MM.1S (cell line): ENCODE results near the gene CEP78.

Experiments used
- DNase-seq: peaks from one replicate; pipeline ENCODE4 v3.0.0-alpha.2; 2015
- H2AFZ ChIP-seq: fragments of 300-600 bp; sonication (generic); 2 replicates; pipeline ENCODE4 v1.6.0; 2016; ENCODE audit warnings: antibody characterized with exemption, low read length
- H3F3A ChIP-seq: fragments of 300-600 bp; sonication (generic); 2 replicates; pipeline ENCODE4 v1.6.1; 2016; ENCODE audit warnings: mild to moderate bottlenecking, antibody characterized with exemption, low read length, moderate library complexity, mixed read lengths; ENCODE audit not compliant: insufficient read depth
- H3K27ac ChIP-seq: fragments of 300-600 bp; sonication (generic); 2 replicates; pipeline ENCODE4 v1.5.1; 2016; ENCODE audit warnings: mild to moderate bottlenecking, low read length
- H3K27me3 ChIP-seq: fragments of 300-600 bp; sonication (generic); replicated peaks from 2 replicates; pipeline ENCODE4 v1.6.0; 2016; ENCODE audit warnings: low read length; ENCODE audit not compliant: insufficient read depth
- H3K36me3 ChIP-seq: fragments of 300-600 bp; sonication (generic); replicated peaks from 2 replicates; pipeline ENCODE4 v1.6.1; 2016; ENCODE audit warnings: mild to moderate bottlenecking, low read length, mixed read lengths; ENCODE audit not compliant: insufficient read depth
- H3K4me1 ChIP-seq: fragments of 300-600 bp; sonication (generic); 2 replicates; pipeline ENCODE4 v1.6.1; 2016; ENCODE audit warnings: low read length, mixed read lengths
- H3K4me2 ChIP-seq: fragments of 300-600 bp; sonication (generic); 2 replicates; pipeline ENCODE4 v1.6.0; 2016; ENCODE audit warnings: low read depth, low read length
- H3K4me3 ChIP-seq: fragments of 300-600 bp; sonication (generic); 2 replicates; pipeline ENCODE4 v1.5.1; 2016; ENCODE audit warnings: low read length, mixed read lengths
- H3K79me2 ChIP-seq: fragments of 300-600 bp; sonication (generic); 2 replicates; pipeline ENCODE4 v1.6.1; 2016; ENCODE audit warnings: mixed run types, low read length, mixed read lengths
- H3K9ac ChIP-seq: fragments of 300-600 bp; sonication (generic); 2 replicates; pipeline ENCODE4 v1.6.1; 2016; ENCODE audit warnings: low read length, mixed read lengths
- H3K9me2 ChIP-seq: fragments of 300-600 bp; sonication (generic); replicated peaks from 2 replicates; pipeline ENCODE4 v1.6.1; 2016; ENCODE audit warnings: mild to moderate bottlenecking, low read length, mixed read lengths; ENCODE audit not compliant: insufficient read depth
- H3K9me3 ChIP-seq: fragments of 300-600 bp; sonication (generic); replicated peaks from 2 replicates; pipeline ENCODE4 v1.6.1; 2016; ENCODE audit warnings: mild to moderate bottlenecking, low read length, mixed read lengths; ENCODE audit not compliant: insufficient read depth
- H4K20me1 ChIP-seq: fragments of 300-600 bp; sonication (generic); 2 replicates; pipeline ENCODE4 v1.6.1; 2016; ENCODE audit warnings: mild to moderate bottlenecking, low read length, moderate library complexity, mixed read lengths; ENCODE audit not compliant: insufficient read depth
- CTCF ChIP-seq: fragments of 300-600 bp; sonication (generic); IDR thresholded peaks from 2 replicates; pipeline ENCODE4 v1.5.1; 2016; ENCODE audit warnings: antibody characterized with exemption, low read length, mixed read lengths
- EZH2 ChIP-seq: fragments of 300-600 bp; sonication (generic); optimal IDR thresholded peaks from 2 replicates; pipeline ENCODE3; 2017; ENCODE audit warnings: low read depth, mild to moderate bottlenecking, antibody characterized with exemption, low read length, mixed read lengths
- EZH2phosphoT487 ChIP-seq: fragments of 300-600 bp; sonication (generic); IDR thresholded peaks from 2 replicates; pipeline ENCODE4 v1.6.1; 2018; ENCODE audit warnings: antibody characterized with exemption, low read length

The CEP78 gene

GRCh38 chr9:78189001-78189400 lies 46.9 kb upstream of the CEP78 start:
- Histone ChIP-seq H3K9me3 (no peaks in the 10 kb centered on the region), H3F3A (no peaks in the 10 kb centered on the region), H3K9me2 (no peaks in the 10 kb centered on the region), H3K9ac (no peak overlapping the region), H2AFZ (no peak overlapping the region), H3K36me3 (no peaks in the 10 kb centered on the region), H3K79me2 (no peaks in the 10 kb centered on the region), H3K4me1 (peaks cover 5% of the 10 kb centered on the region; the same call in 1 of the 2 replicates), H3K4me2 (no peak overlapping the region), H3K27me3 (no peaks in the 10 kb centered on the region), H4K20me1 (no peaks in the 10 kb centered on the region), H3K27ac (no peak overlapping the region), H3K4me3 (no peak overlapping the region)
- DNase-seq = no peak
- TF ChIP-seq EZH2 (no peak), CTCF (no peak), EZH2phosphoT487 (no peak)

GRCh38 chr9:78189461-78189860 lies 46.4 kb upstream of the CEP78 start:
- peaks cover 5% of the 10 kb centered on the region; the same call in 1 of the 2 replicates for H3K4me1 ChIP-seq
- TF ChIP-seq CTCF (no peak), EZH2phosphoT487 (no peak), EZH2 (no peak)
- no peak overlapping the region for H3K4me3 ChIP-seq
- no peaks in the 10 kb centered on the region for H4K20me1 ChIP-seq
- H3K9me3 ChIP-seq = no peaks in the 10 kb centered on the region
- H3K27me3 ChIP-seq = no peaks in the 10 kb centered on the region
- no peak overlapping the region for H3K9ac ChIP-seq
- H3F3A ChIP-seq = no peaks in the 10 kb centered on the region
- DNase-seq = no peak
- no peak overlapping the region for H2AFZ ChIP-seq
- no peaks in the 10 kb centered on the region for H3K36me3 ChIP-seq
- no peak overlapping the region for H3K4me2 ChIP-seq
- no peaks in the 10 kb centered on the region for H3K9me2 ChIP-seq
- no peak overlapping the region for H3K27ac ChIP-seq
- H3K79me2 ChIP-seq = no peaks in the 10 kb centered on the region

- no peaks in the 10 kb centered on the region for H3K27me3 ChIP-seq
- H2AFZ ChIP-seq = no peak overlapping the region
- H3K9me3 ChIP-seq = no peaks in the 10 kb centered on the region
- H4K20me1 ChIP-seq = no peaks in the 10 kb centered on the region
- no peaks in the 10 kb centered on the region for H3K9me2 ChIP-seq
- no peaks in the 10 kb centered on the region for H3K36me3 ChIP-seq
- peaks cover 18% of the 10 kb centered on the region for H3K4me1 ChIP-seq
- H3K27ac ChIP-seq = no peak overlapping the region
- peaks cover 12% of the 10 kb centered on the region for H3F3A ChIP-seq
- TF ChIP-seq EZH2phosphoT487 (no peak), EZH2 (no peak), CTCF (no peak)
- H3K4me2 ChIP-seq = no peak overlapping the region
- no peak overlapping the region for H3K4me3 ChIP-seq
- DNase-seq = no peak
- H3K79me2 ChIP-seq = no peaks in the 10 kb centered on the region
- H3K9ac ChIP-seq = no peak overlapping the region
These were observed 43.9 kb upstream of the CEP78 start for GRCh38 chr9:78191931-78192330.
